ENCODE data around the gene ECHS1. TPM values are rescaled to one million over a fixed set of nuclear protein-coding genes. Genes with fewer than 3 reads are reported as not detected.
A peak's percentile ranks its signal among the peaks of the same experiment; 100 is the strongest.
"Not testable (repeated sequence)": the region's sequence is repeated elsewhere in the genome, so short reads cannot be mapped to it uniquely, and the experiment has no call there.

Gene ECHS1
- total RNA-seq, 6 experiments from 2014 or later = 293 to 780 (median 436) TPM

- Histone ChIP-seq H3K36me3 (peaks cover 0 to 3% (median 0%) of the 10 kb centered on the region in 4 donors), H3K4me3 (no peak overlapping the region), H3K27ac (no peak overlapping the region), H3K4me1 (peaks cover 0 to 14% (median 4%) of the 10 kb centered on the region in 4 donors), H3K27me3 (no peaks in the 10 kb centered on the region), H3K9me3 (no peaks in the 10 kb centered on the region)
- intact Hi-C loops (cut with DNase I) = no loop called here
- peak in 1 of 3 donors; percentile 38 for DNase-seq
- ATAC-seq = no peak
- TF ChIP-seq CTCF (IDR thresholded peaks at IDR 0.05) = no peak
- no peak for TF ChIP-seq POLR2A (IDR thresholded peaks at IDR 0.05)
- no CpG with 5 or more reads among the region's 12 CpGs for WGBS (ENCODE audit: insufficient coverage, low coverage, low lambda C conversion rate, missing lambda C conversion rate)
These were observed 18.1 kb upstream of the ECHS1 start for GRCh38 chr10:133391249-133391635.

- ATAC-seq (no peak), DNase-seq (no peak)
- TF ChIP-seq POLR2A (IDR thresholded peaks at IDR 0.05) (no peak), CTCF (IDR thresholded peaks at IDR 0.05) (no peak)
- H3K36me3 ChIP-seq = no peaks in the 10 kb centered on the region
- intact Hi-C loops (cut with DNase I) = no loop called here
- no peaks in the 10 kb centered on the region for H3K27me3 ChIP-seq
- no peak overlapping the region for H3K27ac ChIP-seq
- H3K4me3 ChIP-seq = no peak overlapping the region
- 91% methylated on average over 15 of the region's 19 CpGs for WGBS (ENCODE audit: insufficient coverage, low coverage, low lambda C conversion rate, missing lambda C conversion rate)
- peaks cover 0 to 14% (median 4%) of the 10 kb centered on the region in 4 donors for H3K4me1 ChIP-seq
- no peaks in the 10 kb centered on the region for H3K9me3 ChIP-seq
These were observed 17.6 kb upstream of the ECHS1 start for GRCh38 chr10:133390597-133391248.

GRCh38 chr10:133388973-133389818 is 16.0 kb upstream of the ECHS1 start:
- no peaks in the 10 kb centered on the region for H3K36me3 ChIP-seq
- no peak for TF ChIP-seq CTCF (IDR thresholded peaks at IDR 0.05)
- TF ChIP-seq POLR2A (IDR thresholded peaks at IDR 0.05) = no peak
- H3K27ac ChIP-seq = peak overlapping the region; percentile 15 to 53 (median 23)
- DNase-seq (peak in 2 of 3 donors; percentile 28 to 44), ATAC-seq (peak in 1 of 4 donors; percentile 36)
- H3K9me3 ChIP-seq = no peaks in the 10 kb centered on the region
- WGBS (ENCODE audit: insufficient coverage, low coverage, low lambda C conversion rate, missing lambda C conversion rate) = 75% methylated on average over 18 of the region's 39 CpGs
- intact Hi-C loops (cut with DNase I) = no loop called here
- no peaks in the 10 kb centered on the region for H3K27me3 ChIP-seq
- peaks cover 0 to 7% (median 0%) of the 10 kb centered on the region in 4 donors for H3K4me1 ChIP-seq
- H3K4me3 ChIP-seq = no peak overlapping the region

- DNase-seq (peak in 2 of 3 donors; percentile 14 to 43), ATAC-seq (no peak)
- Histone ChIP-seq H3K27me3 (no peaks in the 10 kb centered on the region), H3K4me1 (peaks cover 0 to 3% (median 0%) of the 10 kb centered on the region in 4 donors), H3K27ac (no peak overlapping the region), H3K36me3 (no peaks in the 10 kb centered on the region), H3K4me3 (no peak overlapping the region), H3K9me3 (no peaks in the 10 kb centered on the region)
- WGBS (ENCODE audit: insufficient coverage, low coverage, low lambda C conversion rate, missing lambda C conversion rate) = 84% methylated on average over 8 of the region's 17 CpGs
- TF ChIP-seq POLR2A (IDR thresholded peaks at IDR 0.05) (no peak), CTCF (IDR thresholded peaks at IDR 0.05) (no peak)
- intact Hi-C loops (cut with DNase I) = no loop called here
These were observed 15.2 kb upstream of the ECHS1 start for GRCh38 chr10:133388236-133388972.

GRCh38 chr10:133386951-133387350 is 13.8 kb upstream of the ECHS1 start:
- intact Hi-C loops (cut with DNase I); H3K4me1 ChIP-seq; H3K27ac ChIP-seq; H3K4me3 ChIP-seq; H3K9me3 ChIP-seq; H3K27me3 ChIP-seq; ATAC-seq; H3K36me3 ChIP-seq: not testable (repeated sequence)
- DNase-seq = peak in 1 of 3 donors; percentile 24
- WGBS (ENCODE audit: insufficient coverage, low coverage, low lambda C conversion rate, missing lambda C conversion rate) = 100% methylated on average over 3 of the region's 4 CpGs

Data from right lobe of liver (tissue), 6 donors.